ENCODE results near the gene MINDY4. TPM values are rescaled to one million over a fixed set of nuclear protein-coding genes. Genes with fewer than 3 reads are reported as not detected.

MINDY4 gene
- total RNA-seq, 1 donor, result 10.5 TPM

- peak; percentile 80 for DNase-seq (ENCODE audit: insufficient read length, low spot score, missing footprints)
- TF ChIP-seq, protein P1, sequence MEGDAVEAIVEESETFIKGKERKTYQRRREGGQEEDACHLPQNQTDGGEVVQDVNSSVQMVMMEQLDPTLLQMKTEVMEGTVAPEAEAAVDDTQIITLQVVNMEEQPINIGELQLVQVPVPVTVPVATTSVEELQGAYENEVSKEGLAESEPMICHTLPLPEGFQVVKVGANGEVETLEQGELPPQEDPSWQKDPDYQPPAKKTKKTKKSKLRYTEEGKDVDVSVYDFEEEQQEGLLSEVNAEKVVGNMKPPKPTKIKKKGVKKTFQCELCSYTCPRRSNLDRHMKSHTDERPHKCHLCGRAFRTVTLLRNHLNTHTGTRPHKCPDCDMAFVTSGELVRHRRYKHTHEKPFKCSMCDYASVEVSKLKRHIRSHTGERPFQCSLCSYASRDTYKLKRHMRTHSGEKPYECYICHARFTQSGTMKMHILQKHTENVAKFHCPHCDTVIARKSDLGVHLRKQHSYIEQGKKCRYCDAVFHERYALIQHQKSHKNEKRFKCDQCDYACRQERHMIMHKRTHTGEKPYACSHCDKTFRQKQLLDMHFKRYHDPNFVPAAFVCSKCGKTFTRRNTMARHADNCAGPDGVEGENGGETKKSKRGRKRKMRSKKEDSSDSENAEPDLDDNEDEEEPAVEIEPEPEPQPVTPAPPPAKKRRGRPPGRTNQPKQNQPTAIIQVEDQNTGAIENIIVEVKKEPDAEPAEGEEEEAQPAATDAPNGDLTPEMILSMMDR (IDR thresholded peaks at IDR 0.05; ENCODE audit: extremely low read depth, low read depth, low read length), result no peak
- no peaks in the 10 kb centered on the region for H3K4me1 ChIP-seq (ENCODE audit: insufficient read depth, low read length)
- no peak overlapping the region for H3K4me2 ChIP-seq (ENCODE audit: insufficient read depth, low read length)
- no peaks in the 10 kb centered on the region for H3K36me3 ChIP-seq (ENCODE audit: insufficient read depth, low read length)
- no peaks in the 10 kb centered on the region for H3K27me3 ChIP-seq (ENCODE audit: insufficient read depth, low read length)
- H3K9me3 ChIP-seq (ENCODE audit: low read depth, low read length), result no peaks in the 10 kb centered on the region
- no peak overlapping the region for H3K4me3 ChIP-seq (ENCODE audit: insufficient read depth, low read length)
- H2AFZ ChIP-seq (ENCODE audit: low read length), result no peak overlapping the region
- no peaks in the 10 kb centered on the region for H3K79me2 ChIP-seq (ENCODE audit: insufficient read depth, low read length)
- no peak overlapping the region for H3K27ac ChIP-seq (ENCODE audit: low read depth, low read length)
- H4K20me1 ChIP-seq (ENCODE audit: insufficient read depth, low read length), result no peaks in the 10 kb centered on the region
Measured at GRCh38 chr7:30851651-30852307, 80.6 kb downstream of the MINDY4 start.

GRCh38 chr7:30852308-30852684 is 81.1 kb downstream of the MINDY4 start:
- Histone ChIP-seq H3K36me3 (ENCODE audit: insufficient read depth, low read length) (no peaks in the 10 kb centered on the region), H3K9me3 (ENCODE audit: low read depth, low read length) (no peaks in the 10 kb centered on the region), H3K4me2 (ENCODE audit: insufficient read depth, low read length) (no peak overlapping the region), H3K4me3 (ENCODE audit: insufficient read depth, low read length) (no peak overlapping the region), H3K4me1 (ENCODE audit: insufficient read depth, low read length) (no peaks in the 10 kb centered on the region), H3K27ac (ENCODE audit: low read depth, low read length) (no peak overlapping the region), H3K27me3 (ENCODE audit: insufficient read depth, low read length) (no peaks in the 10 kb centered on the region), H2AFZ (ENCODE audit: low read length) (no peak overlapping the region), H3K79me2 (ENCODE audit: insufficient read depth, low read length) (no peaks in the 10 kb centered on the region), H4K20me1 (ENCODE audit: insufficient read depth, low read length) (no peaks in the 10 kb centered on the region)
- TF ChIP-seq, protein P1 (IDR thresholded peaks at IDR 0.05; ENCODE audit: extremely low read depth, low read depth, low read length), result no peak
- no peak for DNase-seq (ENCODE audit: insufficient read length, low spot score, missing footprints)

GRCh38 chr7:30852744-30853288 is 81.6 kb downstream of the MINDY4 start:
- Histone ChIP-seq H3K27ac (ENCODE audit: low read depth, low read length) (no peak overlapping the region), H3K4me3 (ENCODE audit: insufficient read depth, low read length) (no peak overlapping the region), H3K9me3 (ENCODE audit: low read depth, low read length) (no peaks in the 10 kb centered on the region), H3K4me1 (ENCODE audit: insufficient read depth, low read length) (no peaks in the 10 kb centered on the region), H2AFZ (ENCODE audit: low read length) (no peak overlapping the region), H4K20me1 (ENCODE audit: insufficient read depth, low read length) (no peaks in the 10 kb centered on the region), H3K27me3 (ENCODE audit: insufficient read depth, low read length) (no peaks in the 10 kb centered on the region), H3K4me2 (ENCODE audit: insufficient read depth, low read length) (no peak overlapping the region), H3K79me2 (ENCODE audit: insufficient read depth, low read length) (no peaks in the 10 kb centered on the region), H3K36me3 (ENCODE audit: insufficient read depth, low read length) (no peaks in the 10 kb centered on the region)
- peak; percentile 74 for DNase-seq (ENCODE audit: insufficient read length, low spot score, missing footprints)
- TF ChIP-seq, protein P1 (IDR thresholded peaks at IDR 0.05; ENCODE audit: extremely low read depth, low read depth, low read length), result no peak

- no peak overlapping the region for H3K27ac ChIP-seq (ENCODE audit: low read depth, low read length)
- H3K4me2 ChIP-seq (ENCODE audit: insufficient read depth, low read length), result no peak overlapping the region
- no peaks in the 10 kb centered on the region for H4K20me1 ChIP-seq (ENCODE audit: insufficient read depth, low read length)
- no peaks in the 10 kb centered on the region for H3K27me3 ChIP-seq (ENCODE audit: insufficient read depth, low read length)
- H3K79me2 ChIP-seq (ENCODE audit: insufficient read depth, low read length), result no peaks in the 10 kb centered on the region
- DNase-seq (ENCODE audit: insufficient read length, low spot score, missing footprints), result peak; percentile 68
- no peak overlapping the region for H3K4me3 ChIP-seq (ENCODE audit: insufficient read depth, low read length)
- TF ChIP-seq, protein P1 (IDR thresholded peaks at IDR 0.05; ENCODE audit: extremely low read depth, low read depth, low read length), result no peak
- no peaks in the 10 kb centered on the region for H3K9me3 ChIP-seq (ENCODE audit: low read depth, low read length)
- no peaks in the 10 kb centered on the region for H3K4me1 ChIP-seq (ENCODE audit: insufficient read depth, low read length)
- no peak overlapping the region for H2AFZ ChIP-seq (ENCODE audit: low read length)
- no peaks in the 10 kb centered on the region for H3K36me3 ChIP-seq (ENCODE audit: insufficient read depth, low read length)
Measured at GRCh38 chr7:30853576-30853975, 82.4 kb downstream of the MINDY4 start.
